Measurements from ENCODE around the gene MANEAL. TPM values are rescaled to one million over a fixed set of nuclear protein-coding genes. Genes with fewer than 3 reads are reported as not detected.

Gene MANEAL
- total RNA-seq, 1 donor from 2014 or later = 3.1 TPM

DNA sequence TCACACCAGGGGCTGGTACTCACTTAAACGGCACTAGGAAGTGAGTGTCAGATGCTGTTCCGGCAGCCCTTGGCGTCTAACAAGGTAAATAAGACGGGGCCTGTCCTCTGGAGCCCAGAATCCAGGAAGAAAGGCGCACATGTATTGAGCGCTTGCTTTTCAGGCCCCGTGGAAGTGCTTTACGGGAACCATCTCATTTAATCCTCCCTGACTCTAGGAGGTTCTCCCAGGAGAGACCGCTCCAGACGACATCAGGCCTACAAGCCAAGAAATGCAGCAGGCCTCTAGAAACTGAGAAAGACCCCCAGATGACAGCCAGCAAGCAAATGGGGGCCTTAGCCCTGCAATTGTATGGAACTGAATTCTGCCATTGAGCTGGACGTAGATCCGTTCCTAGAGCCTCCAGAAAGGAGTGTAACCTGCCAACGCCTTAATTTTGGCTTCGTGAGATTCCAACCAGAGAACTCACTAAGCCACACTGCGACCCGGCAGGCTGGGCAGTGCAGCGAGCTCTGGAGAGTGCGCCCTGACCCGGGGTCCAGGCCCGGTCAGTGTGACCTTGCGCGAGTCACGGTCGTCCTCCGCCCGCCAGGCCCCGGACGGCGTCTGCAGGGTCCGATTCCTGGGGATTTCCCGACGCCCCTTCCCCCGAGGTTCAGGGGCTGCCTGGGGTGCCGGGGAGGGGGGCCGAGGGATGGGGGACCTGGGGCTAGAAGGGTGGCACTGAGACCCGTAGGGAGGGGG is 532 bp upstream of the MANEAL start:
- no peak for ATAC-seq

DNA sequence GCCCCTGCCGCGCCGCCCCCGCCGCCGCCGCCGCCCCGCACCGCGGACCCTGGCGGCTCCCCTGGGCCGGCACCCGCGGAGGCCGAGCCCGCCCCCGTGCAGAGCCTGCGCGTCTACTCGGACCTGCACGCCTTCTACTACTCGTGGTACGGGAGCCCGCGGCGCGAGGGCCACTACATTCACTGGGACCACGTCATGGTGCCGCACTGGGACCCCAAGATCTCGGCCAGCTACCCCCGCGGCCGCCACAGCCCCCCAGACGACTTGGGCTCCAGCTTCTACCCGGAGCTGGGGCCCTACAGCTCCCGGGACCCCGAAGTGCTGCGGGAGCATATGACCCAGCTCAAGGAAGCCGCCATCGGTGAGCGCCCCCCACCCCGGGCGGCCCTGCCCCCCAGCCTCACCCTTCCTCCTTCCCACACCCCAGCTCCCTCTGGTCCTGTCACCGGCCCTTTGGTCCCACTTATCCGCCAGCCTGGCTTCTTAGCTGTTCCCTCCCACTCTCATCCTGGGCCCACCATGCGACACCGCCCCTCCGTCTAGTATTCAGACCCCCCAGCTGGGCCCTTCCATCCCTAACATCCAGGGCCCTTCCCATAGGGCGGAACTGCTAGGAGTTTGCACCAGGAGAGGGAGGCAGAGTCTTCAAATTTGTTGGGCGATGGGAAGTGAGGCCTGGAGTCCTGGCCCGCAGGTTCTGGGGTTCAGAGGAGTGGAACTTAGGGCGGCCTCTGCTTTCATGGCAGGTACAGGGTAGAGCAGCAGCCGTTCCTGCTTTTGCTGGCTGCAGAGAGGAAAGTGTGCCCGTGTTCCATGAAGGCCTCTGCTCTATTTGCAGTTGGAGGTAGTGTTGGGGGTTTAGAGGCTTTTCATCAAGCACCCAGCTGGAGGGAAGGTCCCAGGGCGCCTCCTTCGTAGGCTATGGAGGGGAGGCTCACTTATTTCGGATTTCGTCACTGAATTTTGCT is 1.0 kb downstream of the MANEAL start:
- no peak for ATAC-seq

DNA sequence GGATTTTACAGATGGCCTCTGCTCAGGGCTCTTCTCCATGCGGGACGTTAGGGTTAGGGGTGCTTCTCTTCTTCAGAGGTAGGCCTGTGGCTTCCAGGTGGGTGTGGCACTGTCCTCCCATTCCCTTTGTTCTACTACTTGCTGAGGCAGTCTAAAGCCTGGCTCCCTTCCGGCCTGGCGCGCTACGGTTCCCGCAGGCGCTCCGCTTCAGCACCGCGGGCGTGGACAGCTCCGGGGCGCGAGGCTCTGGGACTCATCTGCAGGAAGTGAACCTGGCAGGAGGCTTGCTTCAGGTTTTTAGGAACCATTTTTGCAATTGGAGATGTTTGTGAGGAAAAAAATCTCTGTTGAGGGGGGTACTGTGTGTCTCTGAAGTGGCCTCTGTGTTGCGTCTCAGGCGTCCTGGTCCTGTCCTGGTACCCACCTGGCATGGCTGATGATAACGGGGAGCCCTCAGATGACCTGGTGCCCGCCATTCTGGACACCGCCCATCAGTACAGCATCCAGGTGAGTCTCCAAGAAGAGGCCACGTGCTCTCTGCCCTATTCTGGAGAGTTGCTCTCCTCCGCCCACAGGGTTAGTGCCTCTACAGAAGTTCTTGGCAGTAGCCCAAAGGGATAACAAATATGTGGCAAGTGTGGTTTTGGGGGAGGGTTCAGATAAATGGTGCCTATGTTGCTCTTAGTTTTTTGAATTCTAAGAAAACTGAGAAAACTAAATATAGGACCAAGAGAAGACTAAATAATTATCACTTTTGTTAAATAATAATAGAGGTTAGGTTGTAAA is 1.9 kb downstream of the MANEAL start:
- ATAC-seq = peak; percentile 76

DNA sequence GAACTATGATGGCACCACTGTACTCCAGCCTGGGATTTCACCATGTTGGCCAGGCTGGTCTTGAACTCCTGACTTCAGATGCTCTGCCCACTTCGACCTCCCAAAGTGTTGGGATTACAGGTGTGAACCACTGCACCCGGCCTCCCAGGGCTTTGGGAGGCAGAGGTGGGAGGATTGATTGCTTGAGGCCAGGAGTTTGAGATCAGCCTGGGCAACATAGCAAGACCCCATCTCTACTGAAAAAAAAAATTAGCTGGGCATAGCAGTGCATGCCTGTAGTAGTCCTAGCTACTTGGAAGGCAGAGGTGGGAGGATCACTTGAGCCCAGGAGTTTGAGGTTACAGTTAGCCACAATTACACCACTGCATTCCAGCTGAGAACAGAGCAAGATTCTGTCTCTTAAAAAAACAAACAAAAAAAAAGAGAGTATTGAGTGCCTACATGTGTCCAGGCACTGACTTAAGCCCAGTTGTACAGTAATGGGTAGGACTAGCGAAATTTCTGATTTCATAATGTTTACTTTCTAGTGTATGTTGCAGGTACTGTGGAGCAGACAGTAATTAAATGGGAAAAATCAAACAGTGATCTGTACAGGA is 4.2 kb downstream of the MANEAL start:
- ATAC-seq = no peak

DNA sequence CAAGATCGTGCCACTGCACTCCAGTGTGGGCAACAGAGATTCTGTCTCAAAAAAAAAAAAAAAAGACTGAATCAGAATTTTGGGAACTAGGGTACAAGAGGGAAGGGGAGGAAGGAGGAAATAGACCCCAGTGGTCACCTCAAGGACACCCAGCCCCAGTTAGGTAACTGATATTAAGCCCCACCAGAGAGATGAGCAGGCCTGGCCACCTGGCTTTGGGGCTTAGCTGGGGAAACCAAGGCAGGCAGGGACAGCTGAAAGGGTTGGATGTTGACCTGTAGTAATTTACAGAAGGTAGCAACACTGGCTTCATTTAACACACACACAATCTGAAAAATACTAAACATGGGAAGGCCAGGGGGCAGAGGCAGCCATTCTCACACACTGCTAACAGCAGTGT is 8.8 kb downstream of the MANEAL start:
- ATAC-seq = no peak

DNA sequence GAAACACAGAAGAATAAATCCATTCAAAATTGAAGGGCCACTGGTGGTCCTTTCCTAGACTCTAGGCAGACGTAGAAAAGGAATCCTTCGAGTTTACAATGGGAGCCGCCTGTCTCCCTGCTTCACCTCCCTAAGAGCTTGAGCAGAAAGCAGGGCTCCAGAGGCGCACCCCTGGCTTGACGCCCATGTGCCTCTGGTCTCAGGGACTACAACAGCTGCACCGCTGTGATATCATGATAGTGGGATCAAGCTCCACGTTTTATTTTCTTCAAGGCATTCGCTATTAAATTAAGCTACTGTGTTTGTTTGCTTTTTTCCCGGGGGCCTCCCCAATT is 13.5 kb downstream of the MANEAL start:
- ATAC-seq = no peak

DNA sequence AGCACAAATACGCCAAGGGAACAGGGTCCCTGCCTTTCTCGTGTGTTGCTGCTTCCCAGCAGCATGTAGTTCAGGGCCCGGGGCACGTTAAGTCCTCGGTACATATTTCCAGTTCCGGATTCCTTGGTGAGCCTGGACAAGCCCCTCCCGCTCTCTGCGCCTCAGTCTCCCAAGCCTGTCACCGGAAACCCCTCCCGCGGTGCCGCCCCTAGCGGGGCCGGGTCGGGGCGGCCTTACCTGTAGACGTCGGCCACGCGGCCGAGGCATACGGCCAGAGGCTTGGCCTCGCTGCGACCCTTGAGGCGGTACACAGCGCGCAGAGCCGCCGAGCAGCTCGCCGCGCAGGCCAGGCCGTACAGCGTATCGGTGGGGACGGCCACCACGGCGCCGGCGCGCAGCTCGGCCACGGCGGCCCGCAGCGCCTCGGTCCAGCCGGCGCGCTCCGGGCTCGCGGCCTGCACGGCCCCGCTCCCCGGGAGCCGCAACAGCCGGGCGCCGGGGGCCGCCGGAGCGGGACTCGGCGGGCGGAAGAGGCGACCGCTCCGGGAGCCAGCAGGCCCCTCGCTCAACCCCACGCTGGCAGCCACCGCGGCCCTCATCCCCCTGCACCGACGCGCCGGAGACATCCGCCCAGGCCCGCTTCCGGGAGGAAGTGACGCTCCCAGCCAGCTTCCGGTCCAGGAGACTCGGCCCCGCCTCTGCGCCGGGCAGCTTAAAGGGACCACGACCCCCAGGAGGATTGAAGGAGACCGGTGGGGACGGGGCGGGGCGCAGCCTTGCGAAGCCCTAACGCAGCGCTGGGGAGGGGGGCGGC is 14.1 kb downstream of the MANEAL start, which contains the start of the genes C1orf122 and YRDC:
Gene C1orf122 (plus strand): TSS at position 236 of the 814 bp plus-strand sequence. CDS start 615 bp downstream, outside the sequence.
Gene YRDC (minus strand): TSS at position 654 of the 814 bp plus-strand sequence. CDS start 28 bp downstream, at position 626.
- peak; percentile 90 for ATAC-seq

DNA sequence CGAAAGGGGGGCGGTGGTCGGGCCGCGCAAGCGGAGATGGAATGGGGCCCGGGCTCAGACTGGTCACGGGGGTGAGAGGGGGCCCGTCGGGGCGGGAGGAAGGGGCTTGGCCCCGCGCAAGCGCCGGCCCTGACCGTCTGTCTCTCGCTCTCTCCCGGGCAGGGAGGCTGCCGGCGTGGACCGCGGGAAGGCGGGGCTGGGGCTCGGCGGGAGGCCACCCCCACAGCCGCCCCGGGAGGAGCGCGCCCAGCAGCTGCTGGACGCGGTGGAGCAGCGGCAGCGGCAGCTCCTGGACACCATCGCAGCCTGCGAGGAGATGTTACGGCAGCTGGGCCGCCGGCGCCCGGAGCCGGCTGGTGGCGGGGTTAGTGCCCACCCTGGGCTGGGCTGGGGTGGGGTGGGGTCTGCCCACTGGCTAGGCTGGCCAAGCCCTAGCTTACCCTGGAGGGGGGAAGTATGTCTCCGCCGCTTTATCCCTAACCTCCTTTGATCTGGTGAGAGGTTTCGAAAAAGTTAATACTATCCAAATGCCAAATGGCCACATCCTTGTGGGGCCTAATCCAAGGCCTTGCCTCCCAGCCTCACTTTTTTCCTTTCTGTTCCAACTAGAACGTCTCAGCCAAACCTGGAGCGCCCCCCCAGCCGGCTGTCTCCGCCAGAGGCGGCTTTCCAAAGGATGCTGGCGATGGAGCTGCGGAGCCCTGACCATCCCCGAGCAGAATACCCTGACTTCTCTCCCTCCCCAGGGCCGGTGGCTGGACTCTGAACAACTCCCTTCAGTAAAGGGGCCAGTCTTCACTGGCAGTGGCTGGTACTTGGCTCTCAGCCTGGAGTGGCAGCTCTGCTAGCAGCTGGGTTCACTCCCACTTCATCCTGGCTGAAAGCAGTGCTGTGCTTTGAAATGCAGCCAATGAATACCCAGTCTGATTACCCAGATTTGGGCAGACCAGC is 15.0 kb downstream of the MANEAL start:
- peak; percentile 69 for ATAC-seq

DNA sequence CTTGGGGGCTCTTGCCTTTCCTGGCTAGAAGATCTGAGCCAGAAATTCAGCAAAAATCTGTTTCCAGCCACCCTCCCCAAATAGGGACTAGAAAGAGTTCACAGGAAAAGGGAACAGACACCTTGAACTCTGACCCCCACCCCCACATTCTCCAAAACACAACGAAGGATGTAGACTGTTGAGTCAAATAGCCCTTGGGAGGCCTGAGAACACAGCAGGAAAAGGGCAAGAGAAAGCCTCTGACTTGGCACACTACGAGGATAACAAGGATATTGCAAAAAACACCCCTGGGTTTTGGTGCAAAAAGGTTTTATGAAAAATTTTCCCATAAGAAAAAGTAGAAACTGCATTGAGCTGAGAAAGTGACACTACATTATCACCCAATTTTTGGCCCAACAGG is 16.3 kb downstream of the MANEAL start:
- ATAC-seq = no peak

DNA sequence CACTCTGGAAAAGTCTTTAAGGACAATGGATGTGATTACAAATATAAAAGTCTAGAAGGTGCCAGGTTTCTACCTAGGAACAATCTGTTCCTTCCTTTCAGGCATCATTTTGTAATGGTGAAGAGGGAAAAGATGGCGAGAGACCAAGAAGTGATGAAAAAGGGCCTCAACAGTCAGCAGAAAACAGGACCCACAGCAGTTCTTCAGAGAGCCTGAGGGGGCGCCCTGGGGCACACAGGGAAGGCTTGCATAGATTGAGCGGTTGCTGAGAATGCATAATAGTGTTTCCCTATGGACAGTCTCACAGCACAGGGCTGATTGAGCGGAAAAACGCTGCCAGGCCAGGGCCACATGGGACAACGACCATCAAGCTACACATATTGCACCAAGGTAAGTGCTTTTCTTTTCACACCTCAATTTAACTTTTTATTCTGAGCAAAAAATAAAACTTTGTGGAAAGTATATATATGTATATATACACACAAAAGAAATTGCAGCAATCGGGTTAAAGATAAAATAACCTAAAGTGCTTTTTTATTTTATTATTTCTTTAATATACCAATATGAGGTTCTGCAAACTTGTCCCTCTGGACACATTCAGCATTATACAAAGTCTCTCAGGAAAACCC is 17.5 kb downstream of the MANEAL start:
- peak; percentile 36 for ATAC-seq

DNA sequence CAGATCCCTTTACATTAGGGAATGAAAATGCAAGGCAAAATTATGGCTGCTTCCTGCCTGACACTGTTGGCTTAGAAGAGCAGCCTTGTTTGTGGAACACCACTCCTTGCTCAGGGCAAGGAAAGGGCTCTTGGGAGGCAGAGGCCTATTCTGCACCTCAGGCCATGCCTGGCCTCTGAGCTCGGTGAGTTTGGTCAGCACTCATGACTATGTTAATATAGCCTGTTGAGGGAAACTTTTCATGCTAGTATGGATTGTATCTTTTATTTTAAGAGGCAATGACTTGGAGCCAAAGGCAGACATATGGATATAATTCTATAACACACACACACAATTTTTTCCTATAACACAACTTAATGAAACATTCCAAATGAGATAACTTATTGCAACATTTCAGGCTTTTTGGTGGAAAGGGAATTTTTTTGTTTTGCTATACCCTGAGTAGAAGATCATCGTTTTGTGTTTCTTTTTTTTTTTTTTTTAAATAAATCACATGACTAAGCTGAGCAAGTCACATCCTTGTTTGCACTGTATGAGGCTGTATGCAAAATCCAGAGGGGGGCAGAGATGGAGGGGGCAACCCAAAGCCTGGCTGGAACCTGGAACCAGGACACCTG is 20.0 kb downstream of the MANEAL start:
- no peak for ATAC-seq

DNA sequence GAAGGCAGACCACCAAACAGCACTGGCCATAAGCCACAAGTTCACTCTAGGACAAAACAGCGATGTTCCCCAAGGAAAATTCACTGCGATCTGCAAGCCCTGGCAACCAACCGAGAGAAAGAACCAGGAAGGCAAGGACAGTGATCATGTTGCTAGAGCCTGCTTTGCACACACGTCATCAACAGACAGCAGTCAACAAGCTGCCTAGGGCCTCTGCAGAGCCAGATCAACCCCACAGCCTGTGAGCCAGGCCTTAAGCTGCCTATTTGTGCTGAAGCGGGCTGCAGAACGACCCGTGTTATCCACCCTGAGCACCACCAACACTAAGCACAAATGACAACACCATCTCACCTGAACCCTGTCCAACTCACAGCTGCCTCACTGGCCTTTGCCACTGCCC is 20.6 kb downstream of the MANEAL start:
- no peak for ATAC-seq

DNA sequence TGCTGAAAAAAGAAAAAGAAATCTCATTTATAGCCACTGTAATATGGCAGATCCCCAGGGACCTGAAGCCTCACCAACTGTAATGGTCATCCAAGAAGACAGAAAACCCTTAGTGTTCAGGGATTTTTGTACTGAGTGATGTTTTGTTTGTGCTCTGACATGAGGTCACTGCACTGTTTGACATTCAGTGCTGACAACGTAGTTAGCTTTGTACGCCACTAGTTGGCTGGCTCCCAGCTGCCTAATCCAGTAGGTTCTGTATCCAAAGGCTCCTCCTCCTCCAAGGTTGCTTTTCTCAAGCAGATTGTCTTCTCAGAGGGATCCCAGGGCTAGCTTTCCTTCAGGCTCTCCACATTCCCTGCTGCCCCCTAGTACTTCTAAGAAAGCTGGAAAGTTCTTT is 23.8 kb downstream of the MANEAL start:
- peak; percentile 68 for ATAC-seq

DNA sequence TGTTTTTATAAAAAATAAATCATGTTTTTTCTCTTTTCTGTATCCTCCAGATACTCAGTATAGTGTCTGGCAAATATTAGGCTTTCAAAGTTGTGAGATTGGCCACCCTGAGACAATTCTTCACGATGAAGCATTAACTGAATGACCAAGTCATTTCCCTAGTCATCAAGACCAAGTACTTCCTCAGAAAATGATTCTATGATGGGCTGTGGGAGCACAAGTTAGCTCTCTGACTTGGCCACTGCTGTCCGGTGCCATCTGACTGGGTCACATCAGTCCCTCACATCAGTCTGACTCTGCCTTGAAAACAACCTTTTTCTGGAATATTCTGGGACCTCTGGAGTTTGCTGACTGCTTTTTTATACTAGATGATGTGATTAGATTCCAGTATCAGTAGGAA is 27.8 kb downstream of the MANEAL start:
- no peak for ATAC-seq

DNA sequence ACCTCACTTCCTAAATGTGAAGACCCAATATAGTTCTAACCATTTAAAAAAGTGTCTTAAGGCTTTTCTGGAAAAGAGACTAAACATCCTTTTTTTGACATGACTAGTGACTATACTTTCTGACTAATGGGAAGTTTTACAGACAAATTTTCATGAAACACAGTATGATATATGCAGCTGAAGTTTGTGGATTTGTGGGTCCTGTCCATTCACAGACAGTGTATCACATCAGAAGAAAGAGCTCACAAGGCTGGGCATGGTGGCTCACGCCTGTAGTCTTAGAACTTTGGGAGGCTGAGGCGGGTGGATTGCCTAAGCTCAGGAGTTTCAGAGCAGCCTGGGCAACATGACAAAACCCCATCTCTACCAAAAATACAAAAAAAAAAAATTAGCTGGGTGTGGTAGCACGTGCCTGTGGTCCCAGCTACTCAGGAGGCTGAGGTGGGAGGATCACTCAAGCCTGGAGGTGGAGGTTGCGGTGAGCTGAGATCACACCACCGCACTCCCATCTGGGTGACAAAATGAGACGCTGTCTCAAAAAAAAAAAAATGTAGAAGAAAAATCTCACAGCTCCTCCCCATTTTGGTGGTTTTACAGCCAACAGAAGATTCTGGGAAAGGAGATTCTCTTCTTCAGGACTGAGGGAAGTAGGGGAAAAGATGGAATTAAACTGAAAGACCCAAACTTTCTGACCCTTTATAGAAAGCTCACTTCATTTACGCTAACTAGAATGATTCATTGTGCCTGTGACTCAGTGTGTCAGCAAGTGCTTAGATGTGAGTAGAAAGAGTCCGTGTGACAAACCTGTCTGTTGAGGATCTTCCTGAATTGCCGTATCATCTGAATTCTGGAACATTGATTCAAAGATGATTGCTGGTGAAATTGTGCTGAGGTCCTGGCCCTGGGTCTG is 29.5 kb downstream of the MANEAL start:
- peak; percentile 53 for ATAC-seq

DNA sequence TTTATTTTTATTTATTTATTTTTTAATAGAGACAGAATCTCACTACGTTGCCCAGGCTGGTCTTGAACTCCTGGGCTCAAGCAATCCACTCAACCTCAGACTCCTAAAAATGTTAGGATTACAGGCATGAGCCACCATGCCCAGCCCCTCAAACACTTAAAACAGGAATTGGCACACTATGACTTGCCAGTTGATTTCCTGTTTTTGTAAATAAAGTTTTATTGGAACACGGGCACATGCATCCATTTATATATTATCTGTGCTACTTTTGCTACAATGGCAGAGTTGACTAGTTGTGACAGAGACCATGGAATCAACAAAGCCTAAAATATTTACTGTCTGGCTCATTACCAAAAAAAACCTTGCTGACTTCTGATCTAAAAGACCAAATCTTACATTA is 30.4 kb downstream of the MANEAL start:
- no peak for ATAC-seq

DNA sequence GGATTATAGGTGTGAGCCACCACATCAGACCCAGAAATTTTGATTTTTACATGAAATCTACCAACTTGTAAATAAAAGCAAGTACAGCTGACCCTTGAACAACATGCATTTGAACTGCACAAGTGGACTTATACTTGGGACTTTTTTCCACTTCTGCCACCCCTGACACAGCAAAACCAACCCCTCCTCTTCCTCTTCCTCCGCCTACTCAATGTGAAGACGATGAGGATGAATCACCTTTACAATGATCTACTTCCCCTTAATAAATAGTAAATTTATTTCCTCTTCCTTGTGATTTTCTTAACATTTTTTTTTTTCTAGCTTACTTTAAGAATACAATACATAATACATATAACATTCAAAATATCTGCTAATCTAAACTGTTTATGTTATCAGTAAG is 31.9 kb downstream of the MANEAL start:
- ATAC-seq = no peak

DNA sequence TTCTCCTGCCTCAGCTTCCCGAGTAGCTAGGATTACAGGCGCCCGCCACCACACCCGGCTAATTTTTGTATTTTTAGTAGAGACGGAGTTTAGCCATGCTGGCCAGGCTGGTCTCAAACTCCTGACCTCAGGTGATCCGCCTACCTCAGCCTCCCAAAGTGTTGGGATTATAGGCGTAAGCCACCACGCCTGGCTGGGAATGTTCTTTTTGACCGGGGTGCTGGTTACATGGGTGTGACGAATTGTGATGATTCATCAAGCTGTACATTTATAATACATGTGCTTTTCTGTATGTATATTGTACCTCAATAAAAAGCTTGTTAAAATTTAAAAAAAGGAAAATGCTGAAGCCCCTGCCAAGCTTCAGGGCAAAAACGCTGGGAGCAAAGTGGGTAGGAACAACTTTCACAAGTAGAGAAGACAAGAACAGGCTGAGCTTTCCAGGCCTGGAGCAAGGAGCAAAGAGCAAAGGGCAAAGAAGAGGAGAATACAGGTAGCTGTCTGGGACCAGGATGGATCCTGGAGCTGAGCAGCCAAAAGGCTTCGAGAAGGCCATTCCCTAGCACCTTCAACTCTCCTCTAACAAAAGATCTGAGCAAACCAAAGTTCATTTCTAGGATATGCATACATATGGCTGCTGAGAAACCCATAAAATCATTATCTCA is 34.9 kb downstream of the MANEAL start:
- peak; percentile 84 for ATAC-seq

Data from esophagus mucosa (tissue), 1 donor.